Skeletal muscle tissue (tissue), 4 donors: ENCODE measurements around the gene C4orf50. TPM values are rescaled to one million over a fixed set of nuclear protein-coding genes. Genes with fewer than 3 reads are reported as not detected.

Source experiments
- H3K27ac ChIP-seq: one replicate; pipeline ENCODE4 v1.7.0; 2013; ENCODE audit warnings: mild to moderate bottlenecking, low read depth, low read length, inconsistent platforms
- H3K27me3 ChIP-seq, 3 donors: one replicate each; pipeline ENCODE4 v1.7.0; 2013; ENCODE audit warnings: low read length in 3 of 3; ENCODE audit not compliant: control insufficient read depth in 3 of 3, insufficient read depth in 3 of 3
- H3K36me3 ChIP-seq, 3 donors: one replicate each; pipeline ENCODE4 v1.7.0; 2013; ENCODE audit warnings: low read length in 3 of 3; ENCODE audit not compliant: control insufficient read depth in 3 of 3, insufficient read depth in 3 of 3
- H3K4me1 ChIP-seq, 3 donors: one replicate each; pipeline ENCODE4 v1.7.0; 2013; ENCODE audit warnings: low read length in 3 of 3, mild to moderate bottlenecking in 3 of 3; ENCODE audit not compliant: control insufficient read depth in 3 of 3, insufficient read depth in 3 of 3
- H3K4me3 ChIP-seq, 3 donors: one replicate each; pipeline ENCODE4 v1.7.0; 2013; ENCODE audit warnings: low read length in 3 of 3
- H3K9ac ChIP-seq, 3 donors: one replicate each; pipeline ENCODE4 v1.7.0; 2013; ENCODE audit warnings: low read length in 3 of 3, mild to moderate bottlenecking in 3 of 3, moderate library complexity in 2 of 3, low read depth in 1 of 3
- H3K9me3 ChIP-seq, 3 donors: one replicate each; pipeline ENCODE4 v1.7.0; 2013; ENCODE audit warnings: low read length in 3 of 3; ENCODE audit not compliant: control insufficient read depth in 3 of 3
- total RNA-seq: library from RNA; depleted of rRNA; stranded (reverse); fragments of >200 nt; gene quantifications from one replicate; pipeline ENCODE4 v1.2.3, GENCODE V29; 2014
- donor health status: Osteomylitis.

C4orf50 gene
- total RNA-seq, 1 donor from 2014 or later, result not detected

GRCh38 chr4:5973033-5973432, 45.2 kb downstream of the C4orf50 start:
- H3K36me3 ChIP-seq, result no peaks in the 10 kb centered on the region
- no peak overlapping the region for H3K27ac ChIP-seq
- no peak overlapping the region for H3K9ac ChIP-seq
- no peaks in the 10 kb centered on the region for H3K9me3 ChIP-seq
- H3K4me1 ChIP-seq, result no peaks in the 10 kb centered on the region
- no peak overlapping the region for H3K4me3 ChIP-seq
- H3K27me3 ChIP-seq, result peaks cover 6 to 63% (median 26%) of the 10 kb centered on the region in 3 donors

DNA sequence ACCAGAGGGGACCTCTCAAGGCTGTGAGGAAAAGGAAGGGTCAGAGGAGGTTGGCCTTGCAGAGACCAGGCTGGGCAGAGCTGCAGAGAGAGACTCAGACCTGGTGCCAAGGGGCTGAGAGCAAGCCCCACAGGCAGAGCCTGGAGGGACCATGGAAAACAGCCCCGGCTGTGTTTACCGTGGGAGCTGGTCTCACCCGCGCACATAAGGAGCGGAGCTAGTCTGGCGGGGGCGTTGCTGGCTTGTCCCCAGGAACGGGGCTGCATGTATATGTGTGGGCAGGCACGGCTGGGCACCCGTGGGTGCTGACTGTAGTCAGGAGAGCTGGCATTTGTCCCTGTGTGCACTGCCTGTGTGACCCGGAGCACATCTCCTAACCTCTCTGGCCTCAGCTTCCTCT, 45.7 kb downstream of the C4orf50 start:
- Histone ChIP-seq H3K27me3 (peaks cover 6 to 68% (median 26%) of the 10 kb centered on the region in 3 donors), H3K4me1 (no peaks in the 10 kb centered on the region), H3K36me3 (no peaks in the 10 kb centered on the region), H3K4me3 (no peak overlapping the region), H3K27ac (no peak overlapping the region), H3K9ac (no peak overlapping the region), H3K9me3 (no peaks in the 10 kb centered on the region)

DNA sequence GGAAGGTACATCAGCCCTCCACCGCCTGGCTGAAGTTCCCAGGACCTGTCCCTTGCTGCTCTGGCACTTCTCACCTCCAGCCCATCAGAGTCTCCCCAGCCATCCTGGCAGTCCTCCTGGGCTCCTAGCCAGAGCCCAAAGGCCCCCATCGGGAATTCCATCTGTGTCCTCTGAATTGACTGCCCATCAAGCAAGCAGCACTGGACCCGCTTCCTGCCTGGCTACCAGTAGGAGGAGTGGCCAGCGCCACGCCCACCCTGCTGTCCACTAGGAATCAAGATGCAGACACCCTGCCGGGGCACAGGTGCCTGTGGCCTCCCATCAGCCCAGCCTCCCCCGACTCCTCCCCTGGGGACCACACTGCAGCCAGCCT, 47.2 kb downstream of the C4orf50 start:
- no peak overlapping the region for H3K4me3 ChIP-seq
- no peaks in the 10 kb centered on the region for H3K4me1 ChIP-seq
- H3K36me3 ChIP-seq, result no peaks in the 10 kb centered on the region
- H3K27me3 ChIP-seq, result peaks cover 6 to 65% (median 26%) of the 10 kb centered on the region in 3 donors
- no peaks in the 10 kb centered on the region for H3K9me3 ChIP-seq
- H3K9ac ChIP-seq, result no peak overlapping the region
- H3K27ac ChIP-seq, result no peak overlapping the region

GRCh38 chr4:5970381-5971077, 47.7 kb downstream of the C4orf50 start:
- no peaks in the 10 kb centered on the region for H3K9me3 ChIP-seq
- H3K27ac ChIP-seq, result no peak overlapping the region
- H3K9ac ChIP-seq, result no peak overlapping the region
- no peaks in the 10 kb centered on the region for H3K4me1 ChIP-seq
- no peaks in the 10 kb centered on the region for H3K36me3 ChIP-seq
- peaks cover 6 to 61% (median 22%) of the 10 kb centered on the region in 3 donors for H3K27me3 ChIP-seq
- no peak overlapping the region for H3K4me3 ChIP-seq

DNA sequence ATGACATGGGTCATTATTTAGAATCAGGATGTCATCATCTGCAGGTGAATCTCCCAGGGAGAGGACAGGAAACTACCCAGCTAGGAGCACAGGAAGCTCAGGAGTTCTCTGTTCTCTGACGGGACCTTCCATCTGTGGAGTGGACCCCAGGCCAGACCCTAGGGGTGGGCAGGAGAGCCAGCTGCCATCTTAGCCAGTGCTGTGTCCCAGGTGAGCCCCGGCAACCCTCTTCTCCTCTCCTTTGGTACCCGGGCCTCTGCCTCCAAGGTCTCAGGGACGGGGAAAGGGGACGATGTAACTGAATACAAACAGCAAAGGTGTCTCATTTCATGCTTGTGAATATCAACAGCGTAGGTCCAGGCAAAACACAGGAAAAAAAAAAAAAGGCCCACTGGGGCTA, 48.5 kb downstream of the C4orf50 start:
- Histone ChIP-seq H3K36me3 (no peaks in the 10 kb centered on the region), H3K9me3 (no peaks in the 10 kb centered on the region), H3K27me3 (peaks cover 6 to 60% (median 20%) of the 10 kb centered on the region in 3 donors), H3K4me3 (no peak overlapping the region), H3K27ac (no peak overlapping the region), H3K4me1 (no peaks in the 10 kb centered on the region), H3K9ac (no peak overlapping the region)

- Histone ChIP-seq H3K27me3 (peaks cover 6 to 57% (median 20%) of the 10 kb centered on the region in 3 donors), H3K27ac (no peak overlapping the region)
Measured at GRCh38 chr4:5969336-5969735, 48.9 kb downstream of the C4orf50 start.

GRCh38 chr4:5968246-5968645, 50.0 kb downstream of the C4orf50 start:
- Histone ChIP-seq H3K9me3 (no peaks in the 10 kb centered on the region), H3K4me1 (no peaks in the 10 kb centered on the region), H3K4me3 (no peak overlapping the region), H3K27me3 (peaks cover 6 to 52% (median 15%) of the 10 kb centered on the region in 3 donors), H3K36me3 (no peaks in the 10 kb centered on the region), H3K9ac (no peak overlapping the region), H3K27ac (no peak overlapping the region)

More at GRCh38 chr4:5969336-5969735, 48.9 kb downstream of the C4orf50 start:
- Histone ChIP-seq H3K9me3 (no peaks in the 10 kb centered on the region), H3K4me1 (no peaks in the 10 kb centered on the region), H3K36me3 (no peaks in the 10 kb centered on the region), H3K9ac (no peak overlapping the region), H3K4me3 (no peak overlapping the region)

GRCh38 chr4:5967783-5968182, 50.4 kb downstream of the C4orf50 start:
- H3K9ac ChIP-seq, result no peak overlapping the region
- H3K9me3 ChIP-seq, result no peaks in the 10 kb centered on the region
- no peaks in the 10 kb centered on the region for H3K36me3 ChIP-seq
- H3K4me1 ChIP-seq, result no peaks in the 10 kb centered on the region
- no peak overlapping the region for H3K4me3 ChIP-seq
- peaks cover 6 to 47% (median 13%) of the 10 kb centered on the region in 3 donors for H3K27me3 ChIP-seq
- no peak overlapping the region for H3K27ac ChIP-seq

DNA sequence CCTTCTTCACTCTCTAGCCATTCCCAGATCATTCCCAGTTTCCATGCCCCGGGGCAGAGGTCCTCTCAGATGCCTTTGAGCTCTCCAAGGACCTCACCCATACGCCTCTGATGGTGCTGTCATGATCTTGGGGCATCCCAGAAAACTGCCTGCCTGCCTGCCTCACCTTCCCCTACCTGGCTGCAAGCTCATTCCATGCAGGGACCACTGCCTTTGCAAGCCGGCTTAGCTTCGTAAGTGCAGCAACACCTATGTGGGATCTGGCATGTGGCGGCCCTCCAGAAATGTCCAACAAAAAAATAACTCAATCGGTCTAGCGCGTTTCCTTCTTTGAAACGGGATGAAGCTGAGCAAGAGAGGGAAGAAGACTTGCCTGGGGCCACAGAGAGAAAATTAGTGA, 53.0 kb downstream of the C4orf50 start:
- Histone ChIP-seq H3K4me1 (no peaks in the 10 kb centered on the region), H3K27ac (no peak overlapping the region), H3K27me3 (peaks cover 8 to 44% (median 13%) of the 10 kb centered on the region in 3 donors), H3K36me3 (no peaks in the 10 kb centered on the region), H3K9ac (no peak overlapping the region), H3K9me3 (no peaks in the 10 kb centered on the region), H3K4me3 (no peak overlapping the region)

DNA sequence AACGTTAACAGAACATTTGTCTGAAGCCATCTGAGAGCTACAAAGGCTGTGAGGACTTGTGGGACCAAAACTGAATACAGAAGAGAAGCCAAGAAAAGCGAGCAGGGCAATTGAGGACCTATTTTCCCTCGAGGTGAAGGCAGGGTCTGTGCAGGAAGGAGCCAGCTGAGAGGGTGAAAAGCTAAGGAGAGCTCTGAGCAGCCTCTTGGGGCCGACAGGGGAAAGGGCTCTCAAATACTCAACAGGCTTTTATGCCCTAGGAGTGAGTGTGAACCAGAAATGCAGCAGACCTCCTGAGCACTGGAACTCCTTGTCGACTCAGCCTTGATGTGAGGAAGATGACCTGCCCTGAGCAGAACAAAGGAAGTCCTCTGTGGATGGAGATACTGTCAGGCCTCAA, 54.2 kb downstream of the C4orf50 start:
- peaks cover 14 to 44% (median 20%) of the 10 kb centered on the region in 3 donors for H3K27me3 ChIP-seq
- no peak overlapping the region for H3K9ac ChIP-seq
- no peak overlapping the region for H3K27ac ChIP-seq
- no peaks in the 10 kb centered on the region for H3K36me3 ChIP-seq
- H3K4me1 ChIP-seq, result no peaks in the 10 kb centered on the region
- H3K9me3 ChIP-seq, result no peaks in the 10 kb centered on the region
- H3K4me3 ChIP-seq, result no peak overlapping the region
